ENCODE data around the gene GANAB.

Gene GANAB

GRCh38 chr11:62612366-62613290 lies 33.8 kb downstream of the GANAB start, which contains the start of the genes EML3 and ROM1:
EML3 (minus strand) TSS chr11:62612775; CDS start chr11:62612457, 318 bp downstream.
ROM1 (plus strand) TSS chr11:62613257; CDS start chr11:62613282, 25 bp downstream.
- Mint-ChIP-seq H3K36me3 (ENCODE audit: low read depth) (peaks cover 12% of the 10 kb centered on the region), H3K9me3 (no peaks in the 10 kb centered on the region), H3K4me1 (peaks cover 59% of the 10 kb centered on the region), H3K27ac (peak within 1 kb of the TSS; percentile 90), H3K27me3 (ENCODE audit: low read depth, poor library complexity) (peaks cover 6% of the 10 kb centered on the region), H3K4me3 (peak within 1 kb of the TSS; percentile 92)
- peak; percentile 76 for TF ChIP-seq CTCF (IDR thresholded peaks at IDR 0.05)
- peak; percentile 96 for DNase-seq

GRCh38 chr11:62611705-62612365 lies 34.6 kb downstream of the GANAB start:
- H3K36me3 Mint-ChIP-seq (ENCODE audit: low read depth), result peaks cover 14% of the 10 kb centered on the region

GRCh38 chr11:62610814-62611704 lies 35.4 kb downstream of the GANAB start:
- no peak for TF ChIP-seq CTCF (IDR thresholded peaks at IDR 0.05)
- Mint-ChIP-seq H3K4me1 (peaks cover 72% of the 10 kb centered on the region), H3K9me3 (no peaks in the 10 kb centered on the region), H3K27me3 (ENCODE audit: low read depth, poor library complexity) (peaks cover 6% of the 10 kb centered on the region), H3K36me3 (ENCODE audit: low read depth) (peaks cover 14% of the 10 kb centered on the region), H3K27ac (peak overlapping the region; percentile 36), H3K4me3 (peak overlapping the region; percentile 92)
- DNase-seq, result no peak

More at GRCh38 chr11:62611705-62612365, 34.6 kb downstream of the GANAB start:
- H3K9me3 Mint-ChIP-seq, result no peaks in the 10 kb centered on the region
- H3K27me3 Mint-ChIP-seq (ENCODE audit: low read depth, poor library complexity), result peaks cover 6% of the 10 kb centered on the region
- peak overlapping the region; percentile 92 for H3K4me3 Mint-ChIP-seq
- H3K4me1 Mint-ChIP-seq, result peaks cover 66% of the 10 kb centered on the region
- H3K27ac Mint-ChIP-seq, result peak overlapping the region; percentile 90
- TF ChIP-seq CTCF (IDR thresholded peaks at IDR 0.05), result no peak
- DNase-seq, result peak; percentile 44

GRCh38 chr11:62610403-62610802 lies 36.0 kb downstream of the GANAB start:
- Mint-ChIP-seq H3K9me3 (no peaks in the 10 kb centered on the region), H3K27me3 (ENCODE audit: low read depth, poor library complexity) (peaks cover 6% of the 10 kb centered on the region), H3K27ac (peak overlapping the region; percentile 36), H3K4me3 (peak overlapping the region; percentile 92), H3K4me1 (peaks cover 77% of the 10 kb centered on the region), H3K36me3 (ENCODE audit: low read depth) (peaks cover 14% of the 10 kb centered on the region)
- no peak for DNase-seq
- TF ChIP-seq CTCF (IDR thresholded peaks at IDR 0.05), result no peak

- Mint-ChIP-seq H3K27me3 (ENCODE audit: low read depth, poor library complexity) (peaks cover 15% of the 10 kb centered on the region), H3K4me1 (peaks cover 80% of the 10 kb centered on the region), H3K4me3 (no peak overlapping the region), H3K27ac (no peak overlapping the region), H3K36me3 (ENCODE audit: low read depth) (peaks cover 16% of the 10 kb centered on the region), H3K9me3 (no peaks in the 10 kb centered on the region)
- TF ChIP-seq CTCF (IDR thresholded peaks at IDR 0.05), result no peak
- DNase-seq, result no peak
Observed at GRCh38 chr11:62608776-62609175, 37.6 kb downstream of the GANAB start.
